ENCODE measurements around the gene HKDC1.

HKDC1 gene

GRCh38 chr10:69201045-69201444 lies 19.1 kb upstream of the HKDC1 start:
- H3K4me1 ChIP-seq (ENCODE audit: control insufficient read depth, insufficient read depth, low read length), result no peaks in the 10 kb centered on the region
- H3K9me3 ChIP-seq (ENCODE audit: control insufficient read depth in 2 of 2, low read length in 2 of 2), result no peaks in the 10 kb centered on the region
- H3K27me3 ChIP-seq (ENCODE audit: control insufficient read depth in 1 of 2, insufficient read depth in 2 of 2, low read length in 2 of 2), result no peaks in the 10 kb centered on the region
- peaks cover 32 to 42% of the 10 kb centered on the region in 2 donors for H3K36me3 ChIP-seq (ENCODE audit: control insufficient read depth in 2 of 2, insufficient read depth in 2 of 2, low read length in 2 of 2)
- H3K27ac ChIP-seq (ENCODE audit: low read length), result no peak overlapping the region
- H3K9ac ChIP-seq (ENCODE audit: low read length in 2 of 2), result no peak overlapping the region
- no peak overlapping the region for H3K4me3 ChIP-seq (ENCODE audit: low read length in 2 of 2)

DNA sequence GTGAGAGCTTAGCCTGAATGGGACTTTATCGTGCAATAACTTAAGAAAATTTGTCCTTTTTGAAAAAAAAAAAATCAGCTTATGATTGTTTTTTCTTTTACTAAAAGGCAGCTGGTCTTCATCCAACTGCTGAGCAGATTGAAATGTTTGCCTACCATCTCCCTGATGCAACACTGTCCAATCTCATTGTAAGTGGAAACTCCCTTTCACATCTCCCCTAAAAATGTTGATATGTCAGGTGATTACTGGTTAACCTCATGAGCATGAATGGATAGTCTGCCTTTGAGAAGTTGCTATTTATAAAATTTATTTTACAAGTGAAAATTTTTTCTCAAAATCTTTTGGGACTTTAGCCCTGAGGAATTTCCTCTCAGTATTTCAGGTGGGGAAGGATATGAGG lies 17.8 kb upstream of the HKDC1 start:
- Histone ChIP-seq H3K36me3 (ENCODE audit: control insufficient read depth in 2 of 2, insufficient read depth in 2 of 2, low read length in 2 of 2) (peaks cover 39 to 42% of the 10 kb centered on the region in 2 donors), H3K27ac (ENCODE audit: low read length) (no peak overlapping the region), H3K27me3 (ENCODE audit: control insufficient read depth in 1 of 2, insufficient read depth in 2 of 2, low read length in 2 of 2) (no peaks in the 10 kb centered on the region)

DNA sequence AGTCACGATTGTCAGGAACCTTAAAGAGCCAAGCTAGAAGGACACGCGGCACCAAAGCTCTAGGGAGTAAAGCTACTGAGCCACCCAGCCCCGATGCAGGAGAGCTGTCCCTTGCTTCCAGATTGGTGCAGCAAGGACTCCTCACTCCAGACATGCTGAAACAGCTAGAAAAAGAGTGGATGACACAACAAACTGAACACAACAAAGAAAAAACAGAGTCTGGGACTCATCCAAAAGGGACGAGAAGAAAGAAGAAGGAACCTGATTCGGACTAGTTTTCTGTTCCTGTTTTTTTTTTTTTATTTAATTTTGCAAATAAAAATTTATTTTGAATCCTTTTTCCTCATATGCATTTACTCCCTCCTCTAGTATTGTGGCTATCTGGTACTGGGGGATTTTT lies 11.4 kb upstream of the HKDC1 start:
- H3K9ac ChIP-seq (ENCODE audit: low read length in 2 of 2), result no peak overlapping the region
- peaks cover 34 to 40% of the 10 kb centered on the region in 2 donors for H3K36me3 ChIP-seq (ENCODE audit: control insufficient read depth in 2 of 2, insufficient read depth in 2 of 2, low read length in 2 of 2)
- H3K27ac ChIP-seq (ENCODE audit: low read length), result no peak overlapping the region
- no peaks in the 10 kb centered on the region for H3K9me3 ChIP-seq (ENCODE audit: control insufficient read depth in 2 of 2, low read length in 2 of 2)
- H3K27me3 ChIP-seq (ENCODE audit: control insufficient read depth in 1 of 2, insufficient read depth in 2 of 2, low read length in 2 of 2), result no peaks in the 10 kb centered on the region
- H3K4me3 ChIP-seq (ENCODE audit: low read length in 2 of 2), result no peak overlapping the region
- no peaks in the 10 kb centered on the region for H3K4me1 ChIP-seq (ENCODE audit: control insufficient read depth, insufficient read depth, low read length)

More for the DNA sequence above, 17.8 kb upstream of the HKDC1 start:
- no peak overlapping the region for H3K9ac ChIP-seq (ENCODE audit: low read length in 2 of 2)
- H3K4me3 ChIP-seq (ENCODE audit: low read length in 2 of 2), result no peak overlapping the region
- H3K4me1 ChIP-seq (ENCODE audit: control insufficient read depth, insufficient read depth, low read length), result no peaks in the 10 kb centered on the region
- H3K9me3 ChIP-seq (ENCODE audit: control insufficient read depth in 2 of 2, low read length in 2 of 2), result no peaks in the 10 kb centered on the region

DNA sequence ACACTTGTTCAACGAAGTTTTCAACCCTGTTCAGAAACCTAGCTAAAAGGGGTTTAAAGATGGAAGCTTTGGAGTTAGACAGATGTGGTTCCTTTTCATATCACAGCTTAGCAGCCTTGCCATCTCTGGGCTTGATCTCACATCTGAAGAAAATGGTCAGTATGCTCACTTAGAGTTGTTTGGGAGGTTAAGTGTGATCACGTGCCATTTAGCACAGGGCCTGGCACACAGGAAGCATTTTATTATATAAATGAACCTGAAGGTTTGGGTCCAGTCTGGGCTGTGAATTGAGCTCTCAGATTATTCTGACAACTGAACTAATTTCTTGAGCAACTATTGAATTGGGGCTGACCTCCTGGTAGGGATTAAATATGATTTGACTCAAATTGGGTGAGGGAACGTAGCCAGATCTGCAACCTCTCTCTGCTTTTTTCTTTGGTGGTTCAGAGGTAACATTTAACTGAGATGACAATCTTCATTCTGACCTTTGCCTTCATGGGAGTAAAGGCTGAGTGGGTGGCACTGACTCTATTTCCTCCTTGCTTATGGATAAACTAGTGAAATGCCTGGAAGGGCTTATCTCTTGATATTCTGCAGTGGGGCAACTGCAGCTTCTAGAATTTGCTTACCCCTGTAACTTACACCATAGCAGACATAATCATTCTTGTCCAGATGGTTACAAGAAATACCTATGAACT lies 10.2 kb upstream of the HKDC1 start:
- peaks cover 30 to 31% of the 10 kb centered on the region in 2 donors for H3K36me3 ChIP-seq (ENCODE audit: control insufficient read depth in 2 of 2, insufficient read depth in 2 of 2, low read length in 2 of 2)
- H3K4me1 ChIP-seq (ENCODE audit: control insufficient read depth, insufficient read depth, low read length), result no peaks in the 10 kb centered on the region
- H3K27me3 ChIP-seq (ENCODE audit: control insufficient read depth in 1 of 2, insufficient read depth in 2 of 2, low read length in 2 of 2), result no peaks in the 10 kb centered on the region
- no peaks in the 10 kb centered on the region for H3K9me3 ChIP-seq (ENCODE audit: control insufficient read depth in 2 of 2, low read length in 2 of 2)
- H3K27ac ChIP-seq (ENCODE audit: low read length), result no peak overlapping the region
- H3K4me3 ChIP-seq (ENCODE audit: low read length in 2 of 2), result no peak overlapping the region
- no peak overlapping the region for H3K9ac ChIP-seq (ENCODE audit: low read length in 2 of 2)

- H3K4me1 ChIP-seq (ENCODE audit: control insufficient read depth, insufficient read depth, low read length), result no peaks in the 10 kb centered on the region
Observed at GRCh38 chr10:69211104-69211503, 9.0 kb upstream of the HKDC1 start.

DNA sequence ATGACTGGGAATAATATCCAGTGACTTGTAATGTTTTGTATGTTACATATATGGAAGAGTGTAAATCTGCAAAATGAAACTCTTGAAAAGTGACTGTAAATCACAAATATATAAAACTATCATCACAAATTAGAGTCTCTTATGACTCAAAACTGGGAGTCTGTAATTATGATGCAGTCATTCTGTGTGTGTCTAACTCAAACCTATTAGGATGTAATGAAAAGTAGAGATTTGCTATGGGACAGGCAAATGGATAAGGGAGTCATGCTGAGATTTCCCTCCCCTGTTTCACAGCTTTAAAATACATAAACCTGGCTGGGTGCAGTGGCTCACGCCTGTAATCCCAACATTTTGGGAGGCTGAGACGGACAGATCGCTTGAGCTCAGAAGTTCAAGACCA lies 8.6 kb upstream of the HKDC1 start:
- no peak overlapping the region for H3K9ac ChIP-seq (ENCODE audit: low read length in 2 of 2)
- H3K36me3 ChIP-seq (ENCODE audit: control insufficient read depth in 2 of 2, insufficient read depth in 2 of 2, low read length in 2 of 2), result peaks cover 20 to 21% of the 10 kb centered on the region in 2 donors
- H3K27me3 ChIP-seq (ENCODE audit: control insufficient read depth in 1 of 2, insufficient read depth in 2 of 2, low read length in 2 of 2), result no peaks in the 10 kb centered on the region
- H3K4me3 ChIP-seq (ENCODE audit: low read length in 2 of 2), result no peak overlapping the region
- H3K9me3 ChIP-seq (ENCODE audit: control insufficient read depth in 2 of 2, low read length in 2 of 2), result no peaks in the 10 kb centered on the region
- H3K27ac ChIP-seq (ENCODE audit: low read length), result no peak overlapping the region
- no peaks in the 10 kb centered on the region for H3K4me1 ChIP-seq (ENCODE audit: control insufficient read depth, insufficient read depth, low read length)

More at GRCh38 chr10:69211104-69211503, 9.0 kb upstream of the HKDC1 start:
- H3K9ac ChIP-seq (ENCODE audit: low read length in 2 of 2), result no peak overlapping the region
- no peaks in the 10 kb centered on the region for H3K27me3 ChIP-seq (ENCODE audit: control insufficient read depth in 1 of 2, insufficient read depth in 2 of 2, low read length in 2 of 2)
- H3K9me3 ChIP-seq (ENCODE audit: control insufficient read depth in 2 of 2, low read length in 2 of 2), result no peaks in the 10 kb centered on the region
- H3K4me3 ChIP-seq (ENCODE audit: low read length in 2 of 2), result no peak overlapping the region
- peaks cover 23 to 25% of the 10 kb centered on the region in 2 donors for H3K36me3 ChIP-seq (ENCODE audit: control insufficient read depth in 2 of 2, insufficient read depth in 2 of 2, low read length in 2 of 2)
- H3K27ac ChIP-seq (ENCODE audit: low read length), result no peak overlapping the region

- Histone ChIP-seq H3K27me3 (ENCODE audit: control insufficient read depth in 1 of 2, insufficient read depth in 2 of 2, low read length in 2 of 2) (peaks cover 0 to 2% of the 10 kb centered on the region in 2 donors), H3K9ac (ENCODE audit: low read length in 2 of 2) (no peak overlapping the region), H3K27ac (ENCODE audit: low read length) (no peak overlapping the region), H3K4me3 (ENCODE audit: low read length in 2 of 2) (no peak overlapping the region), H3K4me1 (ENCODE audit: control insufficient read depth, insufficient read depth, low read length) (no peaks in the 10 kb centered on the region), H3K9me3 (ENCODE audit: control insufficient read depth in 2 of 2, low read length in 2 of 2) (no peaks in the 10 kb centered on the region), H3K36me3 (ENCODE audit: control insufficient read depth in 2 of 2, insufficient read depth in 2 of 2, low read length in 2 of 2) (peaks cover 4% of the 10 kb centered on the region in 2 donors)
Observed at GRCh38 chr10:69213591-69214311, 6.4 kb upstream of the HKDC1 start.

DNA sequence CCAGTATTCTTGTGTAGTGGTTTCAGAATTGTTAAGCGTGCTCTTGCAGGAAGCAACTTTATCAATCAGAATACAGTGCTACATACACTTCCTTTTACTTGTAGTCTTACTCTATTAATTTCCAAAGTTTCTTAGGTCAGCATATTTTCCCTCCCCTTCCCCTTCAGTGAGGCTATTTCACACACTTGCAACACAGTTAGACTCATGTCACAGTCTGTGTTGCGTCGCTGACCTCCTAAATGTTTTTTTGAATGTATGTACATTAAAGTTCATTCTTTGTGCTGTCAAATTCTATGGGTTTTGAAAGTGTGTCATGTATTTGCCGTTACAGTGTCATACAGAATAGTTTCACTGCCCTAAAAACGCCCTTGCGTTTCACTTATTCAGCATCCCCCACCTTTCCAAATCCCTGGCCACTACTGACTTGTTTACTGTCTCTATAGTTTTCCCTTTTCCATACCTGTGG lies 5.4 kb upstream of the HKDC1 start:
- Histone ChIP-seq H3K9me3 (ENCODE audit: control insufficient read depth in 2 of 2, low read length in 2 of 2) (no peaks in the 10 kb centered on the region), H3K27ac (ENCODE audit: low read length) (no peak overlapping the region), H3K4me3 (ENCODE audit: low read length in 2 of 2) (no peak overlapping the region), H3K4me1 (ENCODE audit: control insufficient read depth, insufficient read depth, low read length) (no peaks in the 10 kb centered on the region), H3K36me3 (ENCODE audit: control insufficient read depth in 2 of 2, insufficient read depth in 2 of 2, low read length in 2 of 2) (no peaks in the 10 kb centered on the region), H3K27me3 (ENCODE audit: control insufficient read depth in 1 of 2, insufficient read depth in 2 of 2, low read length in 2 of 2) (peaks cover 0 to 2% of the 10 kb centered on the region in 2 donors), H3K9ac (ENCODE audit: low read length in 2 of 2) (no peak overlapping the region)

DNA sequence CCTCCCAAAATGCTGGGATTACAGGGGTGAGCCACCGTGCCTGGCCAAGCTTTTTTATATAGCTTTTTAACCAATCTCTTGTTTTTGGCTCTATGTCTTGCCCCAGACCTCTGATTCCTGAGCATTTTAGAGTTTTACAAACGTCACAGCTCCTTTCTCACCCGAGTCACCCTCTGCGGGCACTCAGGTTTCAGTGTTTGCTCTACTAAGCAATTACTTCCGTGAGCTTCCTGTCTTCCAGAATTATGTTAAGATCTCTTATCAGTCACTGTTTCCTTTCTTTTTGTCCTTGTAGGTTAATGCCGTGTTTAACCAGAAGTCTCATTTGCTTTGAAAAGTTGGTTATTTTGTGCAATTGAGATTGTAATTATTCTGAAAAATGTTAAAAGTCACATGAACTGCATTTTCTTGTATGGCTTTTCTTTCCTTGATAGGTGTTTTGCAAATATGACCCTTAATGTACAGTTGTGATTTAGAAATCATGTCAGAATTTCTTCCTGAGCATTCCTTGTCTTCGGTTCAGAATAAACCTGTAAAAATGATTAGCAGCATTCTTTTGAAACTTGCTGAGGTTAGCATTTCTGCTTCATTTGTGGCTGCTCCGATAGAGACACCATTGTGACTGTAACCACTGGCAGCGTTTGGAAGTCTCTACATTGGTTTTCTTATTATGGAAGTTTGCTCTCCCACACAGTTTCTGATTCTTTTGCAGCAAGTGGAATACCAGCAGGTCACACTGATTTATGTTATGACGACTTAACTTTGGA lies 4.5 kb upstream of the HKDC1 start:
- Histone ChIP-seq H3K9ac (ENCODE audit: low read length in 2 of 2) (no peak overlapping the region), H3K27me3 (ENCODE audit: control insufficient read depth in 1 of 2, insufficient read depth in 2 of 2, low read length in 2 of 2) (peaks cover 0 to 2% of the 10 kb centered on the region in 2 donors), H3K4me3 (ENCODE audit: low read length in 2 of 2) (no peak overlapping the region), H3K36me3 (ENCODE audit: control insufficient read depth in 2 of 2, insufficient read depth in 2 of 2, low read length in 2 of 2) (no peaks in the 10 kb centered on the region), H3K27ac (ENCODE audit: low read length) (no peak overlapping the region), H3K4me1 (ENCODE audit: control insufficient read depth, insufficient read depth, low read length) (no peaks in the 10 kb centered on the region), H3K9me3 (ENCODE audit: control insufficient read depth in 2 of 2, low read length in 2 of 2) (no peaks in the 10 kb centered on the region)

- H3K36me3 ChIP-seq (ENCODE audit: control insufficient read depth in 2 of 2, insufficient read depth in 2 of 2, low read length in 2 of 2), result no peaks in the 10 kb centered on the region
- no peak overlapping the region for H3K9ac ChIP-seq (ENCODE audit: low read length in 2 of 2)
- H3K27ac ChIP-seq (ENCODE audit: low read length), result no peak overlapping the region
- H3K27me3 ChIP-seq (ENCODE audit: control insufficient read depth in 1 of 2, insufficient read depth in 2 of 2, low read length in 2 of 2), result peaks cover 0 to 2% of the 10 kb centered on the region in 2 donors
- no peaks in the 10 kb centered on the region for H3K4me1 ChIP-seq (ENCODE audit: control insufficient read depth, insufficient read depth, low read length)
- no peaks in the 10 kb centered on the region for H3K9me3 ChIP-seq (ENCODE audit: control insufficient read depth in 2 of 2, low read length in 2 of 2)
- no peak overlapping the region for H3K4me3 ChIP-seq (ENCODE audit: low read length in 2 of 2)
Observed at GRCh38 chr10:69216577-69217118, 3.5 kb upstream of the HKDC1 start.

All from stomach smooth muscle (tissue), 2 donors.